ENCODE measurements around the gene REXO1. TPM values are rescaled to one million over a fixed set of nuclear protein-coding genes. Genes with fewer than 3 reads are reported as not detected.
A peak's percentile ranks its signal among the peaks of the same experiment; 100 is the strongest.

The REXO1 gene
- total RNA-seq, 4 donors from 2014 or later: 11.4 to 29.9 (median 16.1) TPM

GRCh38 chr19:1811472-1811894, 36.8 kb downstream of the REXO1 start:
- Histone ChIP-seq H3K4me1 (peaks cover 0 to 26% (median 16%) of the 10 kb centered on the region in 3 donors), H3K4me3 (peak overlapping the region in 1 of 2 donors; percentile 60)
- no peak for ATAC-seq

GRCh38 chr19:1810439-1811160, 37.7 kb downstream of the REXO1 start:
- no peak overlapping the region for H3K4me3 ChIP-seq
- WGBS, 2 donors (ENCODE audit: low coverage in 1 of 2): 84 to 100% methylated on average over 1 to 10 of the region's 19 CpGs
- H3K27me3 ChIP-seq: no peaks in the 10 kb centered on the region
- H3K9me3 ChIP-seq: no peaks in the 10 kb centered on the region
- no peak for ATAC-seq
- peaks cover 0 to 26% (median 16%) of the 10 kb centered on the region in 3 donors for H3K4me1 ChIP-seq
- TF ChIP-seq CTCF (IDR thresholded peaks at IDR 0.05): no peak
- TF ChIP-seq POLR2AphosphoS5 (IDR thresholded peaks at IDR 0.05): no peak
- TF ChIP-seq EP300 (IDR thresholded peaks at IDR 0.05): no peak
- no peak for TF ChIP-seq POLR2A (IDR thresholded peaks at IDR 0.05)
- peak overlapping the region in 3 of 4 donors; percentile 78 to 85 (median 78) for H3K27ac ChIP-seq
- H3K36me3 ChIP-seq: peaks cover 0 to 13% of the 10 kb centered on the region in 2 donors

More at GRCh38 chr19:1811472-1811894, 36.8 kb downstream of the REXO1 start:
- no peak for TF ChIP-seq POLR2A (IDR thresholded peaks at IDR 0.05)
- TF ChIP-seq POLR2AphosphoS5 (IDR thresholded peaks at IDR 0.05): peak; percentile 26
- H3K36me3 ChIP-seq: peaks cover 0 to 21% of the 10 kb centered on the region in 2 donors
- no peaks in the 10 kb centered on the region for H3K9me3 ChIP-seq
- peak overlapping the region in 3 of 4 donors; percentile 78 to 85 (median 78) for H3K27ac ChIP-seq
- H3K27me3 ChIP-seq: no peaks in the 10 kb centered on the region
- WGBS, 2 donors (ENCODE audit: low coverage in 1 of 2): 24 to 40% methylated on average over 1 to 5 of the region's 13 CpGs

GRCh38 chr19:1809678-1810077, 38.6 kb downstream of the REXO1 start:
- Histone ChIP-seq H3K36me3 (peaks cover 0 to 3% of the 10 kb centered on the region in 2 donors), H3K27ac (no peak overlapping the region)

GRCh38 chr19:1808395-1808731, 39.9 kb downstream of the REXO1 start:
- H3K9me3 ChIP-seq: no peaks in the 10 kb centered on the region
- no peaks in the 10 kb centered on the region for H3K36me3 ChIP-seq
- TF ChIP-seq CTCF (IDR thresholded peaks at IDR 0.05) (no peak), EP300 (IDR thresholded peaks at IDR 0.05) (no peak), POLR2A (IDR thresholded peaks at IDR 0.05) (no peak), POLR2AphosphoS5 (IDR thresholded peaks at IDR 0.05) (no peak)
- H3K27ac ChIP-seq: no peak overlapping the region
- no peaks in the 10 kb centered on the region for H3K27me3 ChIP-seq
- H3K4me1 ChIP-seq: peaks cover 0 to 21% (median 14%) of the 10 kb centered on the region in 3 donors
- 100% methylated on average over 1 of the region's 2 CpGs; no CpG with 5 or more reads in 1 of the 2 donors for WGBS, 2 donors (ENCODE audit: low coverage in 1 of 2)
- no peak for ATAC-seq
- no peak overlapping the region for H3K4me3 ChIP-seq

More at GRCh38 chr19:1809678-1810077, 38.6 kb downstream of the REXO1 start:
- Histone ChIP-seq H3K9me3 (no peaks in the 10 kb centered on the region), H3K27me3 (no peaks in the 10 kb centered on the region), H3K4me3 (no peak overlapping the region), H3K4me1 (peaks cover 0 to 26% (median 16%) of the 10 kb centered on the region in 3 donors)
- WGBS, 2 donors (ENCODE audit: low coverage in 1 of 2): 79% methylated on average over 3 of the region's 18 CpGs; no CpG with 5 or more reads in 1 of the 2 donors
- no peak for ATAC-seq
- TF ChIP-seq POLR2AphosphoS5 (IDR thresholded peaks at IDR 0.05): no peak
- TF ChIP-seq POLR2A (IDR thresholded peaks at IDR 0.05): no peak
- TF ChIP-seq EP300 (IDR thresholded peaks at IDR 0.05): no peak
- no peak for TF ChIP-seq CTCF (IDR thresholded peaks at IDR 0.05)

- TF ChIP-seq EP300 (IDR thresholded peaks at IDR 0.05) (no peak), CTCF (IDR thresholded peaks at IDR 0.05) (no peak), POLR2A (IDR thresholded peaks at IDR 0.05) (no peak), POLR2AphosphoS5 (IDR thresholded peaks at IDR 0.05) (no peak)
- Histone ChIP-seq H3K4me1 (peaks cover 0 to 15% (median 9%) of the 10 kb centered on the region in 3 donors), H3K4me3 (no peak overlapping the region), H3K9me3 (no peaks in the 10 kb centered on the region), H3K36me3 (no peaks in the 10 kb centered on the region), H3K27ac (no peak overlapping the region), H3K27me3 (no peaks in the 10 kb centered on the region)
- no peak for ATAC-seq
- 46 to 87% methylated on average over 3 to 5 of the region's 30 CpGs for WGBS, 2 donors (ENCODE audit: low coverage in 1 of 2)
These were observed 40.4 kb downstream of the REXO1 start for GRCh38 chr19:1807695-1808394.
